H1 (cell line): Measurements from ENCODE around the gene SSX2IP. TPM values are rescaled to one million over a fixed set of nuclear protein-coding genes. Genes with fewer than 3 reads are reported as not detected.

Source experiments
- CTCF ChIA-PET: fragments of 300-600 bp; sonication (Branson Sonifier 250); formaldehyde crosslinking; loops from one replicate; lab custom pipeline; 2021; ENCODE audit not compliant: partially characterized antibody; lab: Charles Lee
- POLR2A ChIA-PET: fragments of 300-600 bp; sonication (Branson Sonifier 250); formaldehyde crosslinking; loops from one replicate; lab custom pipeline; 2021; ENCODE audit warnings: inconsistent platforms; ENCODE audit not compliant: partially characterized antibody; lab: Charles Lee
- DNase-seq, 2 experiments: peaks; one replicate each; pipeline versions ENCODE4 v3.0.0 to v3.0.0-alpha.2; 2010 to 2022; ENCODE audit warnings: low spot score in 2 of 2, low read depth in 1 of 2, mixed read lengths in 1 of 2
- FAIRE-seq: peaks from 2 replicates; lab custom pipeline; 2011; peaks lifted over from hg19 to GRCh38; lab: Jason Lieb, UNC
- H2AFZ ChIP-seq: 2 replicates; pipeline ENCODE4 v1.8.1; 2012; ENCODE audit warnings: low read length, inconsistent platforms
- H2AK5ac ChIP-seq: 2 replicates; pipeline ENCODE4 v1.6.1; 2013; ENCODE audit warnings: low read depth, low read length
- H2BK120ac ChIP-seq: replicated peaks from 2 replicates; pipeline ENCODE3; 2013; ENCODE audit warnings: low read depth, low read length, inconsistent platforms
- H2BK12ac ChIP-seq: 2 replicates; pipeline ENCODE4 v1.6.1; 2013; ENCODE audit warnings: low read depth, low read length
- H2BK15ac ChIP-seq: 2 replicates; pipeline ENCODE4 v1.6.1; 2013; ENCODE audit warnings: low read length
- H2BK20ac ChIP-seq: 2 replicates; pipeline ENCODE4 v1.6.1; 2013; ENCODE audit warnings: low read length
- H2BK5ac ChIP-seq: 2 replicates; pipeline ENCODE4 v1.6.1; 2013; ENCODE audit warnings: low read depth, low read length
- H3K14ac ChIP-seq: 2 replicates; pipeline ENCODE4 v1.6.1; 2013; ENCODE audit warnings: inconsistent platforms; ENCODE audit not compliant: insufficient read length
- H3K18ac ChIP-seq: 2 replicates; pipeline ENCODE4 v1.6.1; 2013; ENCODE audit warnings: low read length; ENCODE audit errors: extremely low read depth
- H3K23ac ChIP-seq: 2 replicates; pipeline ENCODE4 v1.6.1; 2013; ENCODE audit warnings: inconsistent platforms; ENCODE audit not compliant: insufficient read length
- H3K23me2 ChIP-seq: 2 replicates; pipeline ENCODE4 v1.6.1; 2013; ENCODE audit warnings: low read depth, low read length
- H3K27ac ChIP-seq: 2 replicates; pipeline ENCODE4 v1.6.1; 2011; ENCODE audit warnings: low read depth, low read length, inconsistent platforms
- H3K27me3 ChIP-seq, 4 experiments: replicated peaks in 1 of 4; 1 replicate in 1 of 4; 2 replicates in 3 of 4; pipeline versions ENCODE4 v1.6.1 to v1.8.1; 2011 to 2013; ENCODE audit warnings: low read length in 3 of 4, mild to moderate bottlenecking in 3 of 4, inconsistent platforms in 2 of 4, mixed read lengths in 2 of 4, moderate library complexity in 1 of 4; ENCODE audit not compliant: control insufficient read depth in 3 of 4, insufficient read depth in 3 of 4; ENCODE audit errors: extremely low read depth in 1 of 4
- H3K36me3 ChIP-seq, 4 experiments: 2 replicates each; pipeline versions ENCODE4 v1.6.1 to v1.8.1; 2011 to 2013; ENCODE audit warnings: mild to moderate bottlenecking in 4 of 4, low read length in 3 of 4, moderate library complexity in 2 of 4, control low read depth in 1 of 4, inconsistent platforms in 1 of 4; ENCODE audit not compliant: insufficient read depth in 4 of 4, control insufficient read depth in 2 of 4
- H3K4ac ChIP-seq: replicated peaks from 2 replicates; pipeline ENCODE3; 2013; ENCODE audit warnings: low read length, low read depth, mixed read lengths, inconsistent platforms; ENCODE audit not compliant: insufficient read length
- H3K4me1 ChIP-seq, 4 experiments: replicated peaks in 1 of 4; 1 replicate in 1 of 4; 2 replicates in 3 of 4; pipeline versions ENCODE4 v1.6.1 to v1.8.1; 2011 to 2013; ENCODE audit warnings: low read length in 3 of 4, inconsistent platforms in 2 of 4, mixed read lengths in 1 of 4; ENCODE audit not compliant: insufficient read depth in 4 of 4, control insufficient read depth in 3 of 4
- H3K4me2 ChIP-seq, 2 experiments: 2 replicates each; pipeline versions ENCODE4 v1.6.1 to v1.8.1; 2011 to 2013; ENCODE audit warnings: low read depth in 2 of 2, low read length in 2 of 2, control low read depth in 1 of 2, inconsistent platforms in 1 of 2, mild to moderate bottlenecking in 1 of 2; ENCODE audit not compliant: insufficient read depth in 1 of 2
- H3K4me3 ChIP-seq, 4 experiments: fragments of 200-600, 300-600 bp in 1 of 4; sonication (generic), shearing (Covaris generic), sonication (Bioruptor Twin) in 1 of 4; 2 replicates each; pipeline versions ENCODE4 v1.5.1 to v1.8.1; 2011 to 2016; ENCODE audit warnings: low read length in 4 of 4, low read depth in 3 of 4, control low read depth in 2 of 4, inconsistent platforms in 2 of 4, mild to moderate bottlenecking in 2 of 4, mixed read lengths in 1 of 4, moderate library complexity in 1 of 4; ENCODE audit not compliant: insufficient read depth in 2 of 4; ENCODE audit errors: extremely low read depth in 1 of 4
- H3K56ac ChIP-seq: replicated peaks from 2 replicates; pipeline ENCODE3; 2013; ENCODE audit warnings: low read depth, mild to moderate bottlenecking, mixed read lengths, low read length, inconsistent platforms; ENCODE audit not compliant: insufficient read length
- H3K79me1 ChIP-seq: 2 replicates; pipeline ENCODE4 v1.6.1; 2013; ENCODE audit warnings: low read depth, low read length, control low read depth
- H3K79me2 ChIP-seq, 2 experiments: 2 replicates each; pipeline versions ENCODE4 v1.6.1 to v1.8.1; 2012 to 2013; ENCODE audit warnings: low read length in 2 of 2, mild to moderate bottlenecking in 2 of 2, inconsistent platforms in 1 of 2; ENCODE audit not compliant: insufficient read depth in 2 of 2, control insufficient read depth in 1 of 2
- H3K9ac ChIP-seq, 4 experiments: replicated peaks in 1 of 4; 1 replicate in 1 of 4; 2 replicates in 3 of 4; pipeline versions ENCODE4 v1.6.1 to v1.8.1; 2011 to 2013; ENCODE audit warnings: low read depth in 3 of 4, low read length in 3 of 4, control low read depth in 2 of 4, mild to moderate bottlenecking in 2 of 4, moderate library complexity in 2 of 4, inconsistent platforms in 1 of 4; ENCODE audit errors: extremely low read depth in 1 of 4
- H3K9me3 ChIP-seq, 2 experiments: 2 replicates each; pipeline versions ENCODE4 v1.6.1 to v1.8.1; 2012 to 2013; ENCODE audit warnings: mild to moderate bottlenecking in 2 of 2, moderate library complexity in 2 of 2, control low read depth in 1 of 2, inconsistent platforms in 1 of 2, low read depth in 1 of 2, low read length in 1 of 2, mixed read lengths in 1 of 2; ENCODE audit not compliant: insufficient read depth in 2 of 2
- H4K20me1 ChIP-seq, 2 experiments: replicated peaks in 1 of 2; 2 replicates each; pipeline versions ENCODE3 to v1.8.1; 2011 to 2013; ENCODE audit warnings: inconsistent platforms in 2 of 2, low read length in 2 of 2, mild to moderate bottlenecking in 1 of 2; ENCODE audit not compliant: insufficient read depth in 2 of 2, control insufficient read depth in 1 of 2
- H4K5ac ChIP-seq: 2 replicates; pipeline ENCODE4 v1.6.1; 2013; ENCODE audit warnings: low read length, low read depth, mixed read lengths, inconsistent platforms; ENCODE audit not compliant: insufficient read length
- H4K8ac ChIP-seq: 2 replicates; pipeline ENCODE4 v1.8.0; 2013; ENCODE audit warnings: mild to moderate bottlenecking, moderate library complexity, low read length, inconsistent platforms; ENCODE audit not compliant: insufficient read depth; ENCODE audit errors: extremely low read depth
- H4K91ac ChIP-seq: replicated peaks from 2 replicates; pipeline ENCODE3; 2013; ENCODE audit warnings: low read length, mixed read lengths, inconsistent platforms; ENCODE audit not compliant: insufficient read length
- CHD1 ChIP-seq: IDR thresholded peaks from 2 replicates; pipeline ENCODE4 v1.6.1; 2012; ENCODE audit warnings: low read depth, low read length, improper control_type of control experiment
- MAFK ChIP-seq: IDR thresholded peaks from 2 replicates; pipeline ENCODE4 v1.6.1; 2012; ENCODE audit warnings: low read depth, mild to moderate bottlenecking, improper control_type of control experiment, low read length
- POLR2A ChIP-seq, 2 experiments: IDR thresholded peaks; 1 replicate in 1 of 2; 2 replicates in 1 of 2; pipeline ENCODE4 v1.6.1; 2011; ENCODE audit warnings: low read depth in 2 of 2, low read length in 2 of 2, mild to moderate bottlenecking in 2 of 2; ENCODE audit errors: control extremely low read depth in 1 of 2
- RBBP5 ChIP-seq: IDR thresholded peaks from 2 replicates; pipeline ENCODE4 v1.7.1; 2012; ENCODE audit warnings: low read depth, mild to moderate bottlenecking, inconsistent platforms, low read length, moderate library complexity, borderline replicate concordance
- TCF12 ChIP-seq: IDR thresholded peaks from 2 replicates; pipeline ENCODE4 v1.6.1; 2011; ENCODE audit warnings: low read depth, mild to moderate bottlenecking, low read length
- ZNF274 ChIP-seq: IDR thresholded peaks from 2 replicates; pipeline ENCODE4 v1.7.0; 2012; ENCODE audit warnings: low read length, borderline replicate concordance; ENCODE audit errors: extremely low read depth
- WGBS, 2 experiments: shearing (Covaris generic) in 1 of 2; methylation state at CpG; one replicate each; pipeline versions ENCODE4 v1.1.6 to v1.1.7; 2013 to 2015; ENCODE audit warnings: low lambda C conversion rate in 2 of 2, mixed read lengths in 2 of 2, inconsistent platforms in 1 of 2, low coverage in 1 of 2, missing lambda C conversion rate in 1 of 2; ENCODE audit not compliant: insufficient replicate concordance in 2 of 2, insufficient coverage in 1 of 2, insufficient read length in 1 of 2; ENCODE audit errors: extremely low coverage in 1 of 2, missing lambda C conversion rate in 1 of 2; 5-methylcytosine and 5-hydroxymethylcytosine counted together
- long read RNA-seq, 2 experiments: library from RNA in 1 of 2; library from capped mRNA in 1 of 2; stranded (forward); transcript quantifications; one replicate each; pipeline ENCODE4 v2.0.0, GENCODE V29; 2021; ENCODE audit warnings: inconsistent platforms in 1 of 2
- polyA minus RNA-seq, 3 experiments: library from RNA; depleted of rRNA, polyadenylated mRNA; stranded (reverse); fragments of >200 nt; gene quantifications; 1 replicate in 2 of 3; 2 replicates in 1 of 3; pipeline ENCODE4 v1.2.3, GENCODE V29; 2011
- polyA plus RNA-seq, 7 experiments: library from polyadenylated mRNA; depleted of rRNA in 3 of 7; stranded (reverse) in 5 of 7; unstranded in 2 of 7; fragments of >200 nt in 5 of 7; fragments of 200-250 nt in 2 of 7; gene quantifications; 1 replicate in 5 of 7; 2 replicates in 1 of 7; 4 replicates in 1 of 7; pipeline versions ENCODE4 v1.2.1 to v1.2.3, GENCODE V29; 2011 to 2013; ENCODE audit warnings: missing spikeins in 2 of 7, mixed read lengths in 2 of 7
- total RNA-seq: library from RNA; stranded (reverse); fragmentation: NEBNext Ultra II Directional; extraction: Animal tissue kit (Norgen Biotek cat#: 25700); gene quantifications from 2 replicates; pipeline ENCODE4 v1.2.1, GENCODE V29; 2021

Gene SSX2IP, protein sequence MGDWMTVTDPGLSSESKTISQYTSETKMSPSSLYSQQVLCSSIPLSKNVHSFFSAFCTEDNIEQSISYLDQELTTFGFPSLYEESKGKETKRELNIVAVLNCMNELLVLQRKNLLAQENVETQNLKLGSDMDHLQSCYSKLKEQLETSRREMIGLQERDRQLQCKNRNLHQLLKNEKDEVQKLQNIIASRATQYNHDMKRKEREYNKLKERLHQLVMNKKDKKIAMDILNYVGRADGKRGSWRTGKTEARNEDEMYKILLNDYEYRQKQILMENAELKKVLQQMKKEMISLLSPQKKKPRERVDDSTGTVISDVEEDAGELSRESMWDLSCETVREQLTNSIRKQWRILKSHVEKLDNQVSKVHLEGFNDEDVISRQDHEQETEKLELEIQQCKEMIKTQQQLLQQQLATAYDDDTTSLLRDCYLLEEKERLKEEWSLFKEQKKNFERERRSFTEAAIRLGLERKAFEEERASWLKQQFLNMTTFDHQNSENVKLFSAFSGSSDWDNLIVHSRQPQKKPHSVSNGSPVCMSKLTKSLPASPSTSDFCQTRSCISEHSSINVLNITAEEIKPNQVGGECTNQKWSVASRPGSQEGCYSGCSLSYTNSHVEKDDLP
- 29.2 and 31.3 TPM in 2 replicates for total RNA-seq
- polyA plus RNA-seq (2011; rRNA removed), result 2.2 and 4.0 TPM in 2 replicates
- polyA plus RNA-seq (2011; cell fraction: cytosol; rRNA removed), result 5.1 TPM
- polyA plus RNA-seq (2011; cell fraction: nucleus; rRNA removed), result 3.8 TPM
- polyA plus RNA-seq (2012, experiment 1 of 2), result 7.6 to 18.2 TPM (median 9.3 TPM) in 4 replicates
- polyA plus RNA-seq (2012, experiment 2 of 2), result 0.87 TPM
- polyA plus RNA-seq (2013, experiment 1 of 2), result 13.3 TPM
- 13.1 TPM for polyA plus RNA-seq (2013, experiment 2 of 2)
- polyA minus RNA-seq (2011; rRNA and poly(A)+ RNA removed), result 8.6 and 11.7 TPM in 2 replicates
- 5.3 TPM for polyA minus RNA-seq (2011; cell fraction: cytosol; rRNA and poly(A)+ RNA removed)
- 37.7 TPM for polyA minus RNA-seq (2011; cell fraction: nucleus; rRNA and poly(A)+ RNA removed)
- long read RNA-seq, experiment 1, full-length matches to known transcripts, result 4 of 32 reads
- long read RNA-seq, experiment 1, partial matches to known transcripts, result 4 of 32 reads
- long read RNA-seq, experiment 1, other reads (novel, unspliced or antisense), result 24 of 32 reads
- long read RNA-seq, experiment 2, partial matches to known transcripts, result 0 of 2 reads
- long read RNA-seq, experiment 2, other reads (novel, unspliced or antisense), result 2 of 2 reads

DNA sequence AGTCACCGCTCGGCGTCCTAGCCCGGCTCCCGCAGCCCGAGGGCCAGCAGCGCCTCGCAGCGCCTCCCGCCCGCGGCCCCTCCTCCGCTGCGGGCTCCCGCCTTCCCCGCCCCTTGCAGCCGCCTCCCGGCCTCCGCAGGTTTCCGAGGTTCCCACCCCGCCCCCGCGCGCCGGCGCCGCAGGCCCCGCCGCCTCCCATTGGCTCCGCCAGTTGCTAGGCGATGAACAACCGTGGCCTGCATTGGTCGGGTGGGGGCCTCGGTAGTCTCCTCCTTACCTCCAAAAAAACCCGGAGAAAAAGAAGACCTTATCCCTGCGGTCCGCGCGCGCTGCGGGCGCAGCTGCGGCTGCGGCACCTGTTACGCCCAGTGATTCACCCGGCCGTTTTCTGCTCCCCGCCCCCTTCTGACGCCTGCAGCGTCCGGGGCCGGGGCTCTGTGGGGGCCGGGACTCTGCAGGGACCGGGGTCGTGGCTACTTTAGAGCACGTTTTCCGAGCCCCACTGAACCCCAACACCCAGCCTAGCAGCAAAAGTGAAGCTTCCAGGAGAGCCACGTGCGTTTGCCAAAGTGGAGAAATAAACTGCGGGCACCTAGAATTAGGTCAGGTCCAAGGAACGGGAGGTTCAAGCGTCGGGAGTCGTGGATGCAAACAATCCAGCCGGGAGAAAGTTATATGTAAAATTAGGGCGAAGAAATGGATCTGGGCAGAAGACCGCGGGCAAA is at the start of gene SSX2IP:
Gene SSX2IP, minus strand, starts transcription at position 65 of the 725 bp plus-strand sequence. CDS start 19,242 bp downstream, outside the sequence.
- Histone ChIP-seq H3K56ac (peak within 1 kb of the TSS; percentile 79), H3K9me3 (no peaks in the 10 kb centered on the region), H2BK20ac (no peak within 1 kb of the TSS), H3K79me2 (peaks cover 6 to 40% of the 10 kb centered on the region in 2 experiments; a peak in 3 of 4 replicates), H4K20me1 (no peaks in the 10 kb centered on the region), H4K5ac (peak within 1 kb of the TSS; percentile 48), H3K9ac (peak within 1 kb of the TSS; percentile 58 to 85 (median 68)), H3K4me3 (peak within 1 kb of the TSS; percentile 57 to 89 (median 72)), H3K23ac (no peak within 1 kb of the TSS), H3K4me2 (peak within 1 kb of the TSS; percentile 81 to 97), H3K18ac (peak within 1 kb of the TSS; percentile 76), H2BK12ac (no peak within 1 kb of the TSS; the same call in 1 of the 2 replicates), H4K8ac (peak within 1 kb of the TSS; percentile 90), H2AK5ac (no peak within 1 kb of the TSS), H3K14ac (no peak within 1 kb of the TSS), H3K27ac (peak within 1 kb of the TSS; percentile 81), H4K91ac (peak within 1 kb of the TSS; percentile 61), H3K4ac (peak within 1 kb of the TSS; percentile 54), H3K36me3 (no peaks in the 10 kb centered on the region), H3K27me3 (0 out of 7 replicates have a peak, but pooled peaks cover 0 to 1% (median 0%) of the 10 kb centered on the region in 4 experiments), H3K79me1 (no peaks in the 10 kb centered on the region), H2BK120ac (peak within 1 kb of the TSS; percentile 30), H3K23me2 (peaks cover 7% of the 10 kb centered on the region; the same call in 1 of the 2 replicates), H2AFZ (peak within 1 kb of the TSS; percentile 76), H3K4me1 (peaks cover 2 to 7% (median 3%) of the 10 kb centered on the region in 4 experiments; a peak in 4 of 7 replicates), H2BK15ac (0 out of 2 replicates have a peak within 1 kb of the TSS, but pooled peaks have one; percentile 47), H2BK5ac (peak within 1 kb of the TSS; percentile 66; the same call in 1 of the 2 replicates)
- WGBS, 2 experiments, result 1% methylated on average over 32 of the region's 68 CpGs; no CpG with 5 or more reads in 1 of the 2 experiments
- FAIRE-seq, result no peak
- CTCF ChIA-PET, result interaction anchor here (0.7 kb wide), 1 partner anchor 19 kb away, joined by 3 read pairs; no protein-coding TSS in a partner anchor
- DNase-seq, result peak; percentile 88 to 100
- POLR2A ChIA-PET, result interaction anchor here (1.3 kb wide), 1 partner anchor 92 kb away, joined by 3 read pairs; no protein-coding TSS in a partner anchor
- peak; percentile 56; the same call in 1 of the 2 replicates for TF ChIP-seq TCF12
- no peak for TF ChIP-seq ZNF274
- TF ChIP-seq CHD1, result no peak
- peak; percentile 72; the same call in 1 of the 2 replicates for TF ChIP-seq RBBP5
- no peak; a peak in 1 of 3 replicates for TF ChIP-seq POLR2A (IDR thresholded peaks at IDR 0.05; ENCODE audit: control extremely low read depth in 1 of 2, low read depth in 2 of 2, low read length in 2 of 2)
- TF ChIP-seq MAFK, result no peak
